NCI-H1930 (cell line): ENCODE data around the gene ACVR1C.

ENCODE experiments used
- DNase-seq, 2 experiments: peaks; one replicate each; lab custom pipeline; 2025; lab: John Stamatoyannopoulos, UW

Gene ACVR1C

GRCh38 chr2:157497638-157498314 is 130.9 kb downstream of the ACVR1C start:
- peak in 1 of 2 experiments; percentile 48 for DNase-seq

DNA sequence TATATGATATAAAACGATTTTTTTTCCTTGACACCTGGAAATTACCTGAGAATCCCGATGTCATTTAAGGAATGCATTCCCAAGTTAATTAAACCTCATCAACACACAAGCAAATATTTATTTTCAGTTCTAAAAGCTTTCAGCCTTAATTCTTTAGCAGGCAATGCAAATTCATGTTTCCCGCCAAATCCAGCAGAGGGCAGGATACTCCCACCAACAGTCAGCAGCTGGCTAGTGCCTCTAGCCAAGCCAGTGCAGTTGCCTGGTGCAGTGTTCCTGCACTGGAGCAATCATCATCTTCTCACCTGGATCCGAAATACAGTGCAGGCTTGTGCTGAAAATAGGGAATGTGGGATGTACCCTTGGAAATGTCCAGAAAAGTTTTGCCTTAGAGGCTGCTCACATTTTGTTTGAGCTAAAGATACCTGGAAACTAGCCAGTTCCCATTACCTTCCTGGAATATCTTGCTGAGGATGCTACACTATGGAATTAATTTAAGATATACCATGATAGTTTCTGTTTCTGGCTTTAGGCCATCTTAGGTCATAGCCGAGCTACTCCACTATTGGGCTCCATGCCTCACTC is 136.4 kb downstream of the ACVR1C start:
- peak; percentile 60 to 64 for DNase-seq

DNA sequence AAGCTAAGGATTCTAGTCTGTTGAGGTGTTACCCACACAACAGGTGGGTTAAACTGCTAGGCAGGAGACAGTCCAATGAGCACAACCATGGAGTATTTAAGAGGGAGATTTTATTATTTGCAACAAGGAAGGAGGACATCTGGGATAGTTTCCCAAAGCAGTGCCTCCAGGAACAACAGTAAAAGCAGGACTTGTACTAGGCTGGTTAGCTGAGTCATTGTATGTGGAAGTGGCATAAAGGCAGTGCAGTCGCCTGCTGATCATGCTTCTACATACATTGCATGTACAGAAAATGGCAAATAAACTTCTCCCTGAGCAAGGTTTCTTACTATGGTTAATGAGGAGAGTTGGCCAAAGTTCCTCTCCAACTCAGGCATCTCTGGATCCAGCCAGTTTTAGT is 138.7 kb downstream of the ACVR1C start:
- DNase-seq, result no peak

DNA sequence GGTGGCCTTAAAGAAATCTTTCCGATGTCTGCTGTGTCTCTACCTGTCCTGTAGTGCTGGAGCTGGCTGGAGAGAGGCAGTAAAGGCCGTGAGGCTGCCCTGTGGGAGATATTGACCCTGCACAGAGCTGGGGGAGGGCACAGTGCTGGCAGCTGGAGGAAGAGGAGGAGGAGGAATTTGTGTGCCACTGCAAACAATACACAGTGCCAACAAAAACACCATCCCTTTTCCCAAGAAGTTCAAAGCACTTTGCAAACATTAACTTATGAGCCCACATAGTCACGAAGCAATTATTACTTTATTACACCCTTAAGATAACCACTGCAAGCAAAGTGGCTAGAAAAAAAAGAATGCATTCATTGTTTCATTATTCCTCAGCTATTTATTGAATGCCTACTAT is 139.8 kb downstream of the ACVR1C start:
- no peak for DNase-seq

DNA sequence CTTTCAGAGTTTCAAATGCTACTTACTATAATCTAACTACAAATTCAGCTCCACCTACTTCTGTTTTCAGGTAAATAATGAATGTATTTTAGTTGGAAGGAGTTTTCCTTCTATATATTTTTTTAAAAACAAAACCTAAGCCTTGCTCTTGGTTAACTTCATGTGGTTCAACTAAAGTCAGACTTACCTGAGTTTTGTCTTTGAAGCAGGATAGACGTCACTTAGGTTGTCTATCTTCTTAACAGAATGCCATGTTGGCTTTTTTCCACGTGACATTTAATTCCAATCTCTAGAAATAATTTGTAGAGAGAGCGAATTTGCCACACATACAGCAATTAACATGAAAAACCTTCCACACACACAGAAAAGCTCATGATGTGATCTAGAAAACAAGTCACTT is 140.9 kb downstream of the ACVR1C start:
- DNase-seq, result no peak

- DNase-seq, result no peak
Observed at GRCh38 chr2:157487271-157487610, 141.4 kb downstream of the ACVR1C start.

- no peak for DNase-seq
Observed at GRCh38 chr2:157486596-157487270, 141.9 kb downstream of the ACVR1C start.

DNA sequence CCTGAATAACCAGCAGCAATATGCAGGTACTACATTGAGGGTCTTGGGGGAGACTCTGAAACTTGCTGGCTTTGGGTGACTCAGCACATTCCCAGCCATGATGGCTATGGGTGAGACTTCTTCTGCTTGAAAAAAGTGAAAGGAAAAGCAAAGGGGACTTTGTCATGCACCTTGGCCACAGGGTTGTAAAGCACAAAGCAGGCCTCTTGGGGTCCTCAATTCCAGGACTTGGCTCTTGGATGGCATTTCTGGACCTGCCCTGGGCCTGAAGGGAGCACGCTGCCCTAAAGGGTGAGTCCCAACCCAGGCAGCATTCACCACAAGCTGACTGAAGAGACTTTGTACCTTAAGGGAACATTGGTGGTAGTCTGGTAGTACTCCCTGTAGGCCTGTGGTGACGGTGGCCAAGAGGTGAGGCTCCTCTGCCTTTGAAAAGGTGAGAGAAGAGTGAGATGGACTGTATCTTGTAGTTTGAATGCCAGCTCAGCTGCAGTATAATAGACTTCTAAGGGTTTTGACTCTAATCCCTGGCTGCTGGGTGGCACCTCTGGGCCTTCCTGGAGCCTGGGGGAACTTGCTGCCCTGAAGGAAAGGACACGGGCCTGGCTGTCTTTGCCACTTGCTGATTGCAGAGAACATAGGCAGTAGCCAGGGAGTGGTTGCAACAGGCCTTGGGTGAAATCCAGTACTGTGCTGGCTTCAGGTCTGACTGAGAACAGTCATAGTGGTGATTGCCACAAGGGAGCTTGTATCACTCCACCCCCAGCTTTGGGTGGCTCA is 148.3 kb downstream of the ACVR1C start:
- DNase-seq, result no peak

- DNase-seq, result no peak
Observed at GRCh38 chr2:157479081-157480027, 149.3 kb downstream of the ACVR1C start.

DNA sequence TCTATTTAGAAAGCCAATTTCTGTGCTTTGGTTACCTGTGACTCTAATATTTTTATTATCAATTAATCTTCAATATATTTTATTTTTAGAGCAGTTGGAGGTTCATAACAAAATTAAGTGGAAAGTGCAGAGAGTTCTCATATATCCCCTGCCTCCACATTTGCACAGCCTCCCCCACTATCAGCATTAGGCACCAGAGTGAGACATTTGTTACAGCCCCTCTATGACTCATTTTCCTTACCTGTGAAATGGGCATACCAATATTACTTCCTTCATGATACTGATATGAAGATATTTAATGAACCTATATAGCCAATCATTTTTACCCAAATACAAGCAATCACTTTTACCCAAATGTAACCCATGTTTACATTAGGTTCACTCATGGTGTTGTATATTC is 150.7 kb downstream of the ACVR1C start:
- no peak for DNase-seq

DNA sequence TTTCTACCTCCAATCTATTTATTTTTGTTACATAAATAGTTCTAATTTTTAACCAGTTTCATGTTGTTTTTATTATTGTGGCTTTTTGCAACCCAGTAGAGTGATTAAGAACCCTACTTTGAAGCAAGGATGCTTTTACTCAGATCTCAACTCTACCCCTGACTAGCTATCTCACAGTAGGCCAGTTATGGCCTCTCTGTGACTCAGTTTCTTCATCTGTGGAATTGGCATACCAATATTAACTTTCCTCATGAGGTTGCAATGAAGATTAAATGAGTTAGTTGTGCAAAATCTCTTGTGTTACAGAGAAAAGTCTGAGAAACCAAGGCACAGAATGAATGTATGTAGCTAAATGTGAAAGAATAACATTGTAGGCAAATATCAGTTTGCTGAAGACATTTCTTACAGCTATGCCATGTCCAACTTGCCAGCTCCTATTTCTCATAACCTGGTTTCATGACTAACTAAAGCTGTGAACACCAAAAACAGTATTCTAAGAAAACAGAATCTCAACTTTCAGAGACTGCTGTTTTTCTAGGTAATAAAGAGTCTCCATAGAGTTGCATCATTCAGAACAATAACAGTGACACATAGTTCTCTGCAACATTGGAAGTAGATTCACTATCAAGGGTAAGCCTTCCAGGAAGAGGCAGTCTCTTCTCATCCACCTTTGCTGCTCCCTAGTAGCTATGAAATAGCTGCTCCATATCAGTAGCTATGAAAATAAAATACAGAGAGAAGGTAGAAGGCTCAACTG is 151.5 kb downstream of the ACVR1C start:
- no peak for DNase-seq
